SK-N-MC (cell line): ENCODE data around the gene AREL1.

ENCODE experiments used
- EZH2 ChIP-seq: fragments of 200-600 bp; sonication (generic); IDR thresholded peaks from one replicate; pipeline ENCODE4 v1.6.1; 2017; ENCODE audit warnings: antibody characterized with exemption
- FOXP2 ChIP-seq: optimal IDR thresholded peaks from 2 replicates; pipeline ENCODE3; 2011; ENCODE audit warnings: mild to moderate bottlenecking, moderate library complexity; ENCODE audit not compliant: insufficient read depth; ENCODE audit errors: extremely low read length, control extremely low read depth
- POLR2AphosphoS5 ChIP-seq: IDR thresholded peaks from 2 replicates; pipeline ENCODE4 v1.6.1; 2012; ENCODE audit warnings: mild to moderate bottlenecking, low read depth, low read length, borderline replicate concordance

DNA sequence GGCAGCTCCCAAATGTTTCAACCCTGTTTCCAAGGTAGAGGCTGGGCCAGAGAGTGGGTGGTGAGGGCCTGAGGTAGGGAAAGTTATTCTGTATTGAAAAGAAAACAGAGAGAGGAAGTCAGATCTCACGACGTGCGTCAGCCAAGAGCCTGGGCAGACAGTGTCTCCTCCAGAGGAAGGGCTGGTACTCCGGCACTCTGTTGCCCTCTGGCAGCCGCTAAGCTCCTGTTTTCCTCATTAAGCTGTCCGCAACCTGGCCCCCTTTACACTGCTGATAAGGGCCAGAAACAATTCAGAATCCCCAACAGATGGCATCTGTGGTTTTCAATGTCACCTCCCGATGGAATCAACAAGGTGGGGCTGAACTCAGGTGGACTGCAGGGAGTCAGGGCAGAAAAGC, 74.8 kb downstream of the AREL1 start:
- TF ChIP-seq POLR2AphosphoS5: no peak
- no peak for TF ChIP-seq EZH2
- TF ChIP-seq FOXP2: no peak
